ENCODE data around the gene TUSC2. TPM values are rescaled to one million over a fixed set of nuclear protein-coding genes. Genes with fewer than 3 reads are reported as not detected.
A peak's percentile ranks its signal among the peaks of the same experiment; 100 is the strongest.

TUSC2 gene
- total RNA-seq, 4 donors from 2014 or later: 16.0 to 42.9 (median 27.4) TPM

DNA sequence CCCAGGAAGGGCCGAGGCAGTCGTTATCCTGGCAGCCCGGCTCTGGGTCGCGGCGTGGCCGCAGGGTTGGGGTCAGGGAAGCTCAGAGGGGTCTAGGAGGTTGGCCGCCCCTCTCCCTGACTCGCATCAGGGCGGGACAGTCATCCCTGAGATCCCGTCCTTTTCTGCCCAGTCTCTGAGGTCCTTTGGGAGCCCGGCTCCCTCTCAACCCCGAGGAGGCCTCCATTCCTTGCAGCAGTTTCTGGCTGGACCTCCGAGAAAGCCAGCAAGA lies 6.0 kb downstream of the TUSC2 start:
- TF ChIP-seq POLR2A (IDR thresholded peaks at IDR 0.05): no peak
- TF ChIP-seq, protein P1, sequence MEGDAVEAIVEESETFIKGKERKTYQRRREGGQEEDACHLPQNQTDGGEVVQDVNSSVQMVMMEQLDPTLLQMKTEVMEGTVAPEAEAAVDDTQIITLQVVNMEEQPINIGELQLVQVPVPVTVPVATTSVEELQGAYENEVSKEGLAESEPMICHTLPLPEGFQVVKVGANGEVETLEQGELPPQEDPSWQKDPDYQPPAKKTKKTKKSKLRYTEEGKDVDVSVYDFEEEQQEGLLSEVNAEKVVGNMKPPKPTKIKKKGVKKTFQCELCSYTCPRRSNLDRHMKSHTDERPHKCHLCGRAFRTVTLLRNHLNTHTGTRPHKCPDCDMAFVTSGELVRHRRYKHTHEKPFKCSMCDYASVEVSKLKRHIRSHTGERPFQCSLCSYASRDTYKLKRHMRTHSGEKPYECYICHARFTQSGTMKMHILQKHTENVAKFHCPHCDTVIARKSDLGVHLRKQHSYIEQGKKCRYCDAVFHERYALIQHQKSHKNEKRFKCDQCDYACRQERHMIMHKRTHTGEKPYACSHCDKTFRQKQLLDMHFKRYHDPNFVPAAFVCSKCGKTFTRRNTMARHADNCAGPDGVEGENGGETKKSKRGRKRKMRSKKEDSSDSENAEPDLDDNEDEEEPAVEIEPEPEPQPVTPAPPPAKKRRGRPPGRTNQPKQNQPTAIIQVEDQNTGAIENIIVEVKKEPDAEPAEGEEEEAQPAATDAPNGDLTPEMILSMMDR (IDR thresholded peaks at IDR 0.05): no peak
- Histone ChIP-seq H3K27me3 (no peaks in the 10 kb centered on the region), H3K36me3 (peaks cover 0 to 51% (median 11%) of the 10 kb centered on the region in 3 donors), H3K9me3 (no peaks in the 10 kb centered on the region), H3K27ac (peak overlapping the region; percentile 90 to 98 (median 96)), H3K4me3 (peak overlapping the region; percentile 71 to 98 (median 82)), H3K4me1 (peaks cover 61 to 93% (median 62%) of the 10 kb centered on the region in 3 donors)
- WGBS, 2 donors: 22 to 30% methylated on average over 4 to 11 of the region's 14 CpGs
- DNase-seq: no peak
- intact Hi-C loops (cut with DNase I): loop anchor here (10.0 kb wide), 1 partner anchor 47 kb away; the partner anchor contains the start of gene LSMEM2

DNA sequence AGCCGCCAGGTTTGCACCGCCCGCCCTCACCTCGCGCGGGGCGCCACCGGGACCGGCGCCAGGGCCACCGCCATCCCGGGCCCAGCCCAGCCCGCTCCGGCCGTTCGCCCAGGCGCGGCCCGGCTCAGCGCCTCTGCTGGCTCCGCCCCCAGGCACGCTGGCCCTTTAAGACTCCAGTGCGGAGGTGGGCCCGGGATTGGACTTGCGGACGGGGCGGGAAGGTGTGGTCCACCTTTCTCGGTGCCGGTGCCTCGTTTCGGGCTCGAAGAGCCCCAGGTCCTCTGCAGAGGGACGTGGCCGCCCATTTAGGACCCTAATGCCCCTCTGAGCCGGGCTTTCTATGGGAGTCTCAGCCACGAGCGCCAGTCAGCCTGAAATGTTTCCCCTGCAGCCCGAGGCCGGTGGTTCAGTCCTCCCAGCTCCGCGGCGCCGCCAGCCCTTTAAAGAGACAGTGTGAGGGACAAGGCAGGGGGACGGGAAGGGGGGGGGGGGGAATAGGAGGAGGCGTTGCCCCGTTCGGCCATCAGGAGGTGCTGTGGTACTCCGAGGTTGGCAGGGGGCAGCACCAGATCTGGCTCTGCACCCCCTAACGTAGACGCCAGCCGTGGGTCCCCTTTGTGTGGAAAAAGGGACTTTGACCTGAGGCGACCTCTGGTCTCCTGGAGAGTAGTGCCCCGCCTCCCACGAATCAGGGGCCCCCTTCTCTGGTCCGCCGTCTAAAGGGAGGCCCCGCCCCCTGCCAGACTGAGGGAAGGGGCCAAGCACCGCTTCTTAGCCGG lies 6.5 kb downstream of the TUSC2 start:
- peak; percentile 67 for DNase-seq
- H3K27me3 ChIP-seq: no peaks in the 10 kb centered on the region
- 0% methylated on average over 5 of the region's 59 CpGs; no CpG with 5 or more reads in 1 of the 2 donors for WGBS, 2 donors
- H3K4me1 ChIP-seq: peaks cover 60 to 93% (median 60%) of the 10 kb centered on the region in 3 donors
- peak overlapping the region; percentile 71 to 98 (median 82) for H3K4me3 ChIP-seq
- no peaks in the 10 kb centered on the region for H3K9me3 ChIP-seq
- TF ChIP-seq POLR2A (IDR thresholded peaks at IDR 0.05): peak in 2 of 4 donors; percentile 50 to 61
- TF ChIP-seq, protein P1 (IDR thresholded peaks at IDR 0.05): peak; percentile 20 to 53 (median 28)
- H3K27ac ChIP-seq: peak overlapping the region; percentile 90 to 98 (median 96)
- peaks cover 0 to 49% (median 11%) of the 10 kb centered on the region in 3 donors for H3K36me3 ChIP-seq
- intact Hi-C loops (cut with DNase I): loop anchor here (10.0 kb wide), 1 partner anchor 47 kb away; the partner anchor contains the start of gene LSMEM2

DNA sequence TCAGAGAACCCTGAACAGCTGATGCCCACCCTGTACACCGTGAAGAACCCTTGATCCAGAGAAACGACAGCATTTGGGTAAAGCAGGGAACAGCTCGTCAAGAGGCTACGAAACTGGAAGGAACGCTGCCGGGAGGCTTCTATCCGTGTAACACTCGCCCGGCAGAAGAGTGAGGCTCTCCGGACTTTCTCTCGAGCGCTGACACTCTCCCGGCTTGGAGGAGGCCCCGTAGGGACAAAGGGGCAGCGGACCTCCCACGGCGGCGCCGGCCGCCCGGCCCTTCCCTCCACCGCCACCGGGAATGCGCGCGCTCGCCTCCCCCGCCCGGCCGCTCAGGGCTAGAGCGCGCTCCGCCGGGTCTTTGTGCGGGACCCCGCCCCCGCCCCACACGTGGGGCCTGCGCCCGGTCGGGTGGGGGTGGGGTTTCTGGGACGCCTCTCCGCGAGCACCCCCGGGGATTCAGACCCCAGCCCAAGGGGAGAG lies 7.1 kb downstream of the TUSC2 start:
- Histone ChIP-seq H3K27ac (peak overlapping the region; percentile 90 to 98 (median 96)), H3K36me3 (peaks cover 0 to 43% (median 11%) of the 10 kb centered on the region in 3 donors), H3K27me3 (no peaks in the 10 kb centered on the region), H3K4me1 (peaks cover 65 to 93% (median 66%) of the 10 kb centered on the region in 3 donors), H3K9me3 (no peaks in the 10 kb centered on the region), H3K4me3 (peak overlapping the region; percentile 71 to 98 (median 82))
- 0% methylated on average over 8 to 10 of the region's 45 CpGs for WGBS, 2 donors
- intact Hi-C loops (cut with DNase I): loop anchor here (10.0 kb wide), 1 partner anchor 46 kb away; the partner anchor contains the start of gene LSMEM2
- DNase-seq: no peak
- TF ChIP-seq, protein P1 (IDR thresholded peaks at IDR 0.05): no peak
- peak in 3 of 4 donors; percentile 63 to 81 (median 69) for TF ChIP-seq POLR2A (IDR thresholded peaks at IDR 0.05)

DNA sequence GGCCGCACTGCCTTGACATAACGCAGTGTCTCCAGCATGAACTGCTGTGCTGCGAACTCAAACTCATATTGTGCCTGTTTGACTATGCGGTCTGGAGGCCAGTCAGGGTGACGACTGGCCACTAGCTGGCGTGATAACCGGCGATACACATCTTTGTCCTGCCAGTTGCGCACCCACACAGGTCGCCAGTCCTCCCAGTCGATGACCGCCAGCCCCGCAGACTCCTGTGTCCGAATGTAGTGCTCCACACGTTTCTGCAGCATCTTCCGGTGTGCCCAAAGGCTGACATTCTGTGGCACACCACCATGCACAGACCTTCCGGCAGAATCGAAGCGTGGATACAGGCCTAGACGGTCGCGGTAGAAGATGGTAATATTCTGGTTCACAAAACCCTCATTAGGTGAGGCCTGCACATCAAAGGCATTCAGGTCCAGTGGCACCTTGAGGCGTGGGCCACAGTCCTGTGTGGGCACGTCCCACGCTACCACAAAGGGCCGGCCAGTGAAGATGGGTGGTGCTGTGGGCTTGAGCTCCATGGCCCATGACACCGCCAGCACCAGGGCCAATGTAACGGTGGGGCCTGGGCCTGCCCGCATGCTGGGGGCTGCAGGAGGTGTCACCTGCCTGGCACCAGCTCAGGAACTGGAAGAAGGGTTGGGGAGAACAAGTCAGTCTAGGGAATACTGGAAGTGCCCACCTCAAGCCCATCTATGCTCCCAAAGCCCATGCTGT lies 8.0 kb downstream of the TUSC2 start:
- TF ChIP-seq POLR2A (IDR thresholded peaks at IDR 0.05): no peak
- TF ChIP-seq, protein P1 (IDR thresholded peaks at IDR 0.05): no peak
- Histone ChIP-seq H3K9me3 (no peaks in the 10 kb centered on the region), H3K27ac (peak overlapping the region; percentile 90 to 98 (median 96)), H3K36me3 (peaks cover 0 to 40% (median 11%) of the 10 kb centered on the region in 3 donors), H3K27me3 (no peaks in the 10 kb centered on the region), H3K4me1 (peaks cover 66 to 93% (median 71%) of the 10 kb centered on the region in 3 donors), H3K4me3 (peak overlapping the region; percentile 71 to 98 (median 82))
- WGBS, 2 donors: 66 to 80% methylated on average over 1 to 27 of the region's 29 CpGs
- intact Hi-C loops (cut with DNase I): loop anchor here (10.0 kb wide), 1 partner anchor 45 kb away; the partner anchor contains the start of gene LSMEM2
- DNase-seq: no peak

Measured in esophagus squamous epithelium (tissue), 5 donors.